Hindlimb muscle (tissue), 1 donor: ENCODE results near the gene NOSIP. TPM values are rescaled to one million over a fixed set of nuclear protein-coding genes. Genes with fewer than 3 reads are reported as not detected.
A peak's percentile ranks its signal among the peaks of the same experiment; 100 is the strongest.

Experiments
- DNase-seq: peaks from one replicate; pipeline ENCODE4 v3.0.0-alpha.2; 2013
- polyA plus RNA-seq: library from polyadenylated mRNA; unstranded; fragments of 120-200 nt; gene quantifications from one replicate; pipeline ENCODE4 v1.2.1, GENCODE V29; 2013; ENCODE audit not compliant: insufficient read length

Gene NOSIP
- polyA plus RNA-seq, 1 donor: 59.7 TPM

DNA sequence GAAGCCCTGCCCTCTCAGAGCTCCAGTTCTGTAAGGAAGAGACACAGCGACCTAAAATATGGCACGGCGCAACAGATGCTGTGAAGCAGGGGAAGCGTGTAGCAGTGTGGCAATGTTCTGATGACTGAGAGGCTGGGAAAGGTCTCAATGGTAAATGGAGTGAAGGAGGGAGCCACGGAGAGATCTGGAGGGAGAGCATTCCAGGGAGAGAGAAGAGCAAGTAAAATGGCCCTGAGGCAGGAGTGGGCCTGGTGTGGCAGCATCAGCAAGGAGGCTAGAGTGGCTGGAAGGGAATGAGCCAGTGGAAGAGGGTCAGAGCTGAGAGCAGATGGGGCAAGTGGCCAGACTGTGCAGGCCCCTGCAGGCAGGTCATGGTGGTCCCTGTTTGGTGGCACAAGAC is 36.2 kb downstream of the NOSIP start:
- no peak for DNase-seq

- DNase-seq: no peak
Observed at GRCh38 chr19:49543032-49543431, 37.3 kb downstream of the NOSIP start.

DNA sequence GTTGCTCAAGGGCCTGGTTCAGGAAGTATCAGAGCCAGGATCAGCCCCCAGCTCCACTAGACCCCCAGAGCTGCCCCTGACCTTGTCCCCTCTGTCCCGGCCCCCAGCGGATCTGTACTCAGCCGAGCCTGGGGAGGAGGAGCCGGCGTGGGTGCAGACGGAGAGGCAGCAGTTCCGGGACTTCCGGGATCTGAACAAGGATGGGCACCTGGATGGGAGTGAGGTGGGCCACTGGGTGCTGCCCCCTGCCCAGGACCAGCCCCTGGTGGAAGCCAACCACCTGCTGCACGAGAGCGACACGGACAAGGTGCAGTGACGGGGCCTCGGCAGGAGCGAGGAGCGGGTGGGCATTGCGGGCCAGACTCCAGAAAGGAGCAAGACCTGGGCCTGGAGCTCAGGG is 37.9 kb downstream of the NOSIP start:
- DNase-seq: no peak

- no peak for DNase-seq
Observed at GRCh38 chr19:49541914-49542313, 38.4 kb downstream of the NOSIP start.

DNA sequence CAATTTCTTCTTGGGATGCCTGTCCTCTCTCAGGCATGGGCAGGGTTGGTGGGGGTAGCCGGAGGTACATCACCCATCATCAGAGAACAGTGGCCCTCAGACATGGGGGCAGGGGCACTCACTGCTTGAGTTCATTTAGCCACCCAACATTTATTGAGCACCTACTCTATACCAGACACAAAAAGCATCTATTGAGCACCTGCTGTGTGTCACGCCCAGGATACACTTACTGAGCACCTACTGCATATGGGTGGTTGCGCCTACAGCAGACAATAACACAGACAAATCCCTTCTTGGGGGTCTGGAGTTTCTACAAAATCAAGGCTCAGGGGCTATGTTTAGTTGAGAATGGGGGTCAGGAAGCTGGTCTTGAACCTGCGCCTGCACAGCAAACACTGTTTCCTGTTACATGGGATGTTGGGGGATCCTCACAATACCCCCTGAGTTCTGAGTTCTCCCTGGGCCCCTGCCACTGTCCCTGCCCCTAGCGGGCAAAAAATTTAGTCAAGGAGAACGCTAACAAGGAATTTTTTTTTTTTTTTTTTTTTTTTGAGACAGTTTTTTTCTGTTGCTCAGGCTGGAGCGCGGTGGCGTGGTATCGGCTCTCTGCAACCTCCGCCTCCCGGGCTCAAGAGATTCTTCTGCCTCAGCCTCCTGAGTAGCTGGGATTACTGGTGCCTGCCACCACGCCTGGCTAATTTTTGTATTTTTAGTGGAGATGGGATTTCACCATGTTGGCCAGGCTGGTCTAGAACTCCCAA is 41.0 kb downstream of the NOSIP start:
- no peak for DNase-seq

- no peak for DNase-seq
Observed at GRCh38 chr19:49538643-49539042, 41.7 kb downstream of the NOSIP start.

- DNase-seq: no peak
Observed at GRCh38 chr19:49536921-49537462, 43.4 kb downstream of the NOSIP start.

DNA sequence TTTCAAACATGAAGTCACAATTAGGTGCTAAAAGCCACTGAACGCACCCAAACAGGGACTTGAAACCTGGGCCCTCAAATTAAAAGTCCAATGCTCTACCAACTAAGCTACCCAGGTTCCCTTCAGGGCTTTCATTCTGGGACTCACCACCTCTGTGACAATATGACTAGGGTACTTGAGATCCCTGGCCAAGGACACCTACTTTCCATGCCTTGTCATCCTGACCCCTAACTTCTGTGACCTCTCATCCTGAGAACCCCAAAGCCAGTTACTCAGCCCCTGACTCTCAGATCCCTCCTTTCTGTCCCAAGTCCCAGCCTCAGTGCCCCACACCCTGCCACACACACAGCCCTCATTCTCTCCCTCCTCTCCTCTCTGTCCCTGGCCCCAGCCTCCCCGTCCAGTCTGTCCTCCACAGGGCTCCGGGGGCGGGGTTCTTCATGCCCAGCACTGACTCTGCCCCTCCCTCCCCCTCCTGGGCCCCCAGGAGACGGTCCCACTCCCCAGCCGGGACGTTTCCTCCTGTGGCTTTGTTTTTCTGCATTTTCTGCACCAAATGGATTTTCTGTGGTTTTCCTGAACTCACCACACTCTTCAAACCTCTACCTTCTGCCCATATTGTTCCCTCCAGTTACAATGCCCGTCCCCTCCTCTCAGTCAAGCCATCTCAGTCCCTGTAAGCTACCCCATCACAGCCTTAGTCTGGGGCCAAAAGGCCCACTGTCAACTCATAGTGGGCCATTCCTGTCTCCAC is 45.5 kb downstream of the NOSIP start:
- DNase-seq: no peak

GRCh38 chr19:49533551-49534488 is 46.5 kb downstream of the NOSIP start:
- peak; percentile 75 for DNase-seq

- no peak for DNase-seq
Observed at GRCh38 chr19:49530708-49531107, 49.6 kb downstream of the NOSIP start.

GRCh38 chr19:49528211-49528771 is 52.1 kb downstream of the NOSIP start:
- peak; percentile 54 for DNase-seq

GRCh38 chr19:49524812-49525455 is 55.4 kb downstream of the NOSIP start:
- DNase-seq: no peak

GRCh38 chr19:49520705-49521319 is 59.5 kb downstream of the NOSIP start:
- DNase-seq: no peak

- DNase-seq: no peak
Observed at GRCh38 chr19:49518033-49518432, 62.3 kb downstream of the NOSIP start.

- no peak for DNase-seq
Observed at GRCh38 chr19:49515767-49516166, 64.6 kb downstream of the NOSIP start.

DNA sequence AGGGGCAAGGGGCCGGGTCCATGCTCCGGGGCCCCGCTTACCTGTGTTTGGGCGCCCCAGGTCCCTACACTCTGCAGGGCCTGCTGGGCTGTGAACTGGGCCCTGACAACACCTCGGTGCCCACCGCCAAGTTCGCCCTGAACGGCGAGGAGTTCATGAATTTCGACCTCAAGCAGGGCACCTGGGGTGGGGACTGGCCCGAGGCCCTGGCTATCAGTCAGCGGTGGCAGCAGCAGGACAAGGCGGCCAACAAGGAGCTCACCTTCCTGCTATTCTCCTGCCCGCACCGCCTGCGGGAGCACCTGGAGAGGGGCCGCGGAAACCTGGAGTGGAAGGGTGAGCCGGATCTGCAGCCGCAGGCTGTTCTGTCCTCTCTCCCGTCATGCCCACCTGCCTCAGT is 66.2 kb downstream of the NOSIP start:
- DNase-seq: no peak

GRCh38 chr19:49513746-49514118 is 66.6 kb downstream of the NOSIP start:
- DNase-seq: no peak

GRCh38 chr19:49512970-49513745 is 67.2 kb downstream of the NOSIP start:
- peak; percentile 71 for DNase-seq

GRCh38 chr19:49507803-49508494 is 72.4 kb downstream of the NOSIP start:
- DNase-seq: no peak

GRCh38 chr19:49506575-49507105 is 73.7 kb downstream of the NOSIP start:
- no peak for DNase-seq
